ENCODE results near the gene MOAP1.
"Not testable (repeated sequence)": the region's sequence is repeated elsewhere in the genome, so short reads cannot be mapped to it uniquely, and the experiment has no call there.

The MOAP1 gene, protein sequence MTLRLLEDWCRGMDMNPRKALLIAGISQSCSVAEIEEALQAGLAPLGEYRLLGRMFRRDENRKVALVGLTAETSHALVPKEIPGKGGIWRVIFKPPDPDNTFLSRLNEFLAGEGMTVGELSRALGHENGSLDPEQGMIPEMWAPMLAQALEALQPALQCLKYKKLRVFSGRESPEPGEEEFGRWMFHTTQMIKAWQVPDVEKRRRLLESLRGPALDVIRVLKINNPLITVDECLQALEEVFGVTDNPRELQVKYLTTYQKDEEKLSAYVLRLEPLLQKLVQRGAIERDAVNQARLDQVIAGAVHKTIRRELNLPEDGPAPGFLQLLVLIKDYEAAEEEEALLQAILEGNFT

DNA sequence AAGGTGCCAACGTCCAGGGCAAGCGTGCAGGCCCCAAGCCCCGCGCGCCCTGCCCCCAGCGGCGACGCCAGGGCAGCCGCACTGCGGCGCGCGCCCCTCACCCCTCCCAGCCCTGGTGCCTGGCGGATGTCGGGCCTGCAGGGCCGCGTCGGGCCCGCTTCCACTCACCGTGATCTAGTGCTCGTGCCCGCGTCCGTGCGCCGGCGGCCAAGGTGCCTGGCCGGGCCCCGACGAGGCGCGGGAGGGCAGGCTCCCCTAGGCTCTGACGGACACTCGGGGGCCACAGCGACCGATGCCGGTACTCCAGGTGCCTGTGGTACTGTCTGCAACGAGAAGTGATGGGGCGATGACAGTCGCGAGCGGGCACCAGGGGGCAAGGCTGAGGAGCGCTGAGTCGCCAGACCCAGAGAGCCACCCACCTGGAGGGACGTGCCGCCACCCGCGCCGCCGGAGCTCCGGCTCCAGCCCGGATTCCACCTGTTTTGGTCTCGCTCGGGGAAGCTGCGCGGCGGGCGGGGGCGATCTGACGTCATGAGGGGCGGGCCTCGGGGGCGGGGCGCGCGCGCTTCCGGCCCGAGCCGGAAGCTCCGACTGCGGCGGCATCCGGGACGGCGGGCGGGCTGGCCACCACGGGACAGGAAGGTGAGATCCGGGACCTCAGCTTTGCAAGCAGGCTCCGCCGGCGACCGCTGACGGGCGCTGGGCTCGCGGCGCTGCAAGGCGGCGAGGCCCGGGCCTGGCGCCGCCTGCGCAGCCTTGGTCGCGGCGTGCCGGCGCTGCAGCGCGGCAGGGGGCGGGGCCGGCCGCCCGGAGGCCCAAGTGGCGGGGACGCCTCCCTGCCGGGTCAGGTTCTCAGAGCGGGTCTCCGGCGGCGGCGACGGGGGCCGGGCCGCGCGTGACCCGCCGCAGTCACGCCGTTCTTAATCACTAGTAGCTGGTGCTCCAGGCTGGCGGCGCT is at the start of gene MOAP1, which contains the start of gene LYSET:
Gene MOAP1 (minus strand): TSS at position 507 of the 958 bp plus-strand sequence. CDS start 655 bp downstream, outside the sequence.
Gene LYSET (plus strand): TSS at position 927 of the 958 bp plus-strand sequence. CDS start 89 bp downstream, outside the sequence.
- peak; percentile 96 for DNase-seq

DNA sequence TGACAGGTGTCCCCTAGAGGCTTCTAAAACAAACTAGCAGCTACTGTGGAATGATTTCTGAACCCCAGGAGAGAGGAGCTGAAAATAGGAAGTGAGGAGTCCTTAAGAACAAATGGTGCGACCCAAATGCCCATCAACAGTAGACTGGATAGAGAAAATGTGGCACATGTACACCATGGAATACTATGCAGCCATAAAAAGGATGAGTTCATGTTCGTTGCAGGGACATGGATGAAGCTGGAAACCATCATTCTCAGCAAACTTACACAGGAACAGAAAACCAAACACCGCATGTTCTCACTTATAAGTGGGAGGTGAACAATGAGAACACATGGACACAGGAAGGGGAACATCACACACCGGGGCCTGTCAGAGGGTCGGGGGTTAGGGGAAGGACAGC is 48.4 kb upstream of the MOAP1 start:
- not testable (repeated sequence) for DNase-seq

DNA sequence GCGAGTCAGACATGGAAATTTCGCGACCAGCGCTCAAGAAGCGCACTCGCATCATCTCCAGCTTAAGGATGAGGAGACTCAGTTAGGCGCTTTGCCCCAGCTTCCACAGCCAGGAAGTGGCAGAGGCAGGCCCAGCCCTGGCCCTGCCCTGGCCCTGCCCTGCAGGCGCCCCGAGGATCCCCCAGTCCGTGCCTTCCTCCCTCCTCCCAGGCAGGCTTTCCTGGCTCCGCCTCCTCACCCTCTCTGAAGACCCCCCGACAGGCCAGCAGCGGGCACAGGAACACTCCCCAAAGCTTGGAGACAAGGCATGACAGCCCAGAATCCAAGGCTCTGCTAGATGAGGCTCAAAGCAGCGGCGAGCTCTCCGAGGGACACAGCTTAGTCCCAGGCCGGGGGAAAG is 47.5 kb upstream of the MOAP1 start:
- DNase-seq = no peak

DNA sequence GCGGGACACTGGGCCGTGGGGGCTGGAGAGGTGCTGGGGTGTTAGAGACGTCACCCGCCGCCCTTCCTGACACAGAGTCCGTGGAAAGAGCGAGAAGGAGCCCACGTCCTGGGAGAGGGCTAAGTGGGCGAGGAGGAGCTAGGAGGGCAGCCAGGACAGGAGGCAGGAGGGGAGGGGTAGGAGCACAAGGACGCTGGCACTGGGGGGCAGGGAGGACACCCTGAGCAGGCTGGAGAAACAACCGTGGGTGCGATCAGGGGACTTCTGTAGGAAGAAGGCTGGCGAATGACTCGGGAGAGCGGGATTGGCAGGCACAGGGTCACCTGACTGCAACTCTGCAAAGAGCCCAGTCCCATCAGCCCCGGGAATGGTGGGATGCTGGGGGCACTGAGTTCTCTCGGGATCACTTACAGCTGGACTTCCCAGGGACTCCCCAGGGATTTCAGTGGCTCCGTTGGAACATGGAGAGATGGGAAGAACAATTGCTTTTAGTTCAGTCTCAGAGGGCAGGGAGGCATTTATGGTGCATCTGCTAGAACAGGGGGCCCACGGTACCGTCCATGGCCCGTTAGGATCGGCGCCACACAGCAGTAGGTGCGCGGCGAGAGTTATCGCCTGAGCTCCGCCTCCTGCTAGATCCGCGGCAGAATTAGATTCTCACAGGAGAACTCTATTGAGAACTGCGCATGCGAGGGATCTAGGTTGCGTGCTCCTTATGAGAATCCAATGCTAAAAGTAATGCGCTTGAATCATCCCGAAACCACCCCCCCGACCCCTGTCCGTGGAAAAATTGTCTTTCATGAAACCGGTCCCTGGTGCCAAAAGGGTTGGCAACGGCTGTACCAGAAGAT is 46.7 kb upstream of the MOAP1 start:
- no peak for DNase-seq

DNA sequence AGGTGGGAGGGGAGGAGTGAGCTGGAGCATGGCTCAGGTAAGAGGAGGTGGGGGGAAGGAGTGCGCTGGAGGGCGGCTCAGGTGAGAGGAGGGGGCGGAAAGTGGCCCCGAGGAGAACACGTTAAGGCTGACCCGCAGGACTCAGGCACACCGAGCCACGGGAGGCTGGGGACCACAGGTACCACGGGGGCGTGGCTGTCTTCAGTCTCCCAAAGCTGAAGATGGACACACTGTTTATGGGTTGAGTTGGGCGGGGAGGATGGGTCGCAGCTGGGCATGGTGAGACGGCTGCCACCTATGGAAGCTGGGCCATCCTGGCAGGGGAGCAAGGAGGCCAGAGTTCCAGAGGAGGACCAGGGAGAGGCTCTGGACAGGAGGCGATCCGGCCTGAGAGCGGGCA is 45.8 kb upstream of the MOAP1 start:
- no peak for DNase-seq

DNA sequence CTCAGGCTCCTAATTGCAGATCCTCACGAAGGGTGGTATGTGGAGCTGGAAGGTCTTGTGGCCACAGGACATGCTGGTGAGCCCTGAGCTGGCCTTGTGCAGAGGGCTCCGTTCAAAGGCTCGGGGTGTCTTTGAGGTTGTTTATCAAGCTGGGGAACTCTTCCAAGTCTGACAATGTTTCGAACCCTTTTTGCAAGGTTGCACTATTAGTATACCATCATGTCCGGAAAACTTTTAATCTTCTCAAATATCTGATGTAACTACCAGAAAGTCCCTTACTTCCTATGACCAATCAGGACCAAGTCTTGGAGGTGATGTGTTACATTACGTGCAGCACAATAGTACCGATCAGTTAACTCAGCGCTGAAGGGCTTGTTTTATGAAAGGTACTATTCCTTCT is 43.9 kb upstream of the MOAP1 start:
- DNase-seq = no peak

DNA sequence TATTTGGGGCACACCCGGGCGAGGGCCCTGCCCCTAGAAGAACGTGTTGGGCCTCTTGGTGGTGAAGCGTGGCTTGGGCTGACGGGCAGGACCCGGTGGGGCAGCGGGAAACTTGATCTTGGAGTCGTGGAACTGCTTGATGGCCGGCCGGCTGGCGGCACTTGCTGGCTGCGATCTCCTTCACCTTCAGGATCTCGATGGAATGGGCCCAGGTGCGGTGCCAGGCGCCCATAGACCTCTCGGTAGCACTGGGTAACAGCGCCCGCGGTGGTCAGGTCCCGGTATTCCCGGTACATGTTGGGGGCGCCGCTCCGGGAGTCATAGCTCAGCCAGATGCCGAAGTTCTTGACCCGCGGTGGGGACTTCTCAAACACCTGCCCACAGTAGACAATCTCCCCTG is 38.9 kb upstream of the MOAP1 start:
- DNase-seq = no peak

DNA sequence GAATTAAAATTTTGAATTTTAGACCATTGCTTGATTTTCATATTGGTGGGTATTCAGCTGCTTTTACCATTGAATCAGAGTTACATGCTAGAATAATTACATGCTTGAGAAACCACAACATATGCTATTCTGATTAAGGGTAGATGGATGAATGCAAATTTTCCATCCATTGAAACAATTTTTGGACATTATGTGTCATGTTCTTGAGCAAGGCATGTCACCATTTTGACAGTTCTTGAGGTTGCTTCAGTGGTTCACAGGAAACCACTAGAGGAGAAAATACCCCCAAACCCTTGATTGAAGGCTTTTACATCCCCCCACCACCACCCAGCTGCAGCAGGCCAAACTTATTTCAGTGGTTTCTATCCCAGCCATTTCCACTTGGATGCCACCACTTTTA is 35.8 kb upstream of the MOAP1 start:
- no peak for DNase-seq

DNA sequence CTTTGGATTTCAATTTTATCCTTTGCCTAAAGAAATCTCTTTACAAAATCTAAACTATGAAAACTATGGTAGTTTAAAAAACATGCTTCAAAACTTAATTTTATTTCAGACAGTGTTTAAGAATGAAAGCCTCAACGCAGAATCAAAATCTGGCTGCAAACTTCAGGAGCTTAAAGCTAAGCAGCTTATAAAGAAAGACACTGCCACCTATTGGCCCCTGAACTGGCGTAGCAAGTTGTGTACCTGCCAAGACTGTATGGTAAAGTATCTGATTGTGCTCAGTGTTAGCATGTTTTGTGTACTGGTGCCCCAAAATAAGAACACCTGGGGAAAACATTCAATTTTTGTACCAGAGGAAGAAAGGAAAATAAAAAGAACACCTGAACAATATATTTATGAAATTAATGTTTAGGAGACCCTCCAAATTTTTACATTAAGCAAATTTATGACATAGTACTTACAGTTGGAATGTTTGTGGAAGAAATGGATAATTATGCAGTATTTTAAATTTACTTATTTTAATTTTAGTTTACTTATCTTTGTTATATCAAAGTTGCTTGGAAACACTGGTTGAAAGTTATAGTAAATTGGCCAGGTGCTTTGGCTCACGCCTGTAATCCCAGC is 34.5 kb upstream of the MOAP1 start:
- DNase-seq = peak; percentile 75

DNA sequence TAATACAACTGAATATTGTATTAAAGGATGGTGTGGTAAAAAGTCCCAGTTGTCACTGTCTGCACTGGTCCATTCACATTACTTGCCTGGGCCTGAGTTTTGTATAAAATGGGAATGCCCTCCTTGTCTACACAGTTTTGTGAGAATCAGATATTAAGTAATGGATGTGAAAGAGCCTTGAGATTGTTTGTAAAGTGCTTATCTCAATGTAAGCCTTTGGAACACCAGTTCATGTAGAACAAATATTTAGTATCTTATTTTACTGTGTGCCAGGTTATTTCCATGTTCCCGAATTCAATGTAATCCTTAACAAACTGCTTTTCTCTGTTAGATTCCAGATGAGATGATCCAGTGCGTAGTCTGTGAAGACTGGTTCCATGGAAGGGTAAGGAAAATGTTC is 29.9 kb upstream of the MOAP1 start:
- no peak for DNase-seq

DNA sequence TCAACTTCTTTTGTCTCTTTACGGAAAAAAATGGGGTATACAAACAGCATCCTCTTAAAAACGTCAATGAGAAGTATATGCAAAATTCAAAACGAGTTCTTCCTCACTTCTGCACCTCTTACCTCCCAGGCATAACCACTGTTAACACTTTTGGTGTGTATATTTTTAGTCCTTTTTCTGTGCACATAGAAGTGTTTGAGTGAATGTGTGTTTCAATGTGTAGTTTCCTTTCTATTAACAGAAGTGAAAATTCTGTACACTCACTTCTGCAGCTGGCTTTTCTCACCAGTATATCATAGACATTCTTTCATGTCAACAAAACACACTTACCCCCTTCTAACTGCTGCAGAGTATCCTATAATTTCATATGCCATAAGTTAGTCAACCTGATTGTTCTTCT is 27.7 kb upstream of the MOAP1 start:
- no peak for DNase-seq

DNA sequence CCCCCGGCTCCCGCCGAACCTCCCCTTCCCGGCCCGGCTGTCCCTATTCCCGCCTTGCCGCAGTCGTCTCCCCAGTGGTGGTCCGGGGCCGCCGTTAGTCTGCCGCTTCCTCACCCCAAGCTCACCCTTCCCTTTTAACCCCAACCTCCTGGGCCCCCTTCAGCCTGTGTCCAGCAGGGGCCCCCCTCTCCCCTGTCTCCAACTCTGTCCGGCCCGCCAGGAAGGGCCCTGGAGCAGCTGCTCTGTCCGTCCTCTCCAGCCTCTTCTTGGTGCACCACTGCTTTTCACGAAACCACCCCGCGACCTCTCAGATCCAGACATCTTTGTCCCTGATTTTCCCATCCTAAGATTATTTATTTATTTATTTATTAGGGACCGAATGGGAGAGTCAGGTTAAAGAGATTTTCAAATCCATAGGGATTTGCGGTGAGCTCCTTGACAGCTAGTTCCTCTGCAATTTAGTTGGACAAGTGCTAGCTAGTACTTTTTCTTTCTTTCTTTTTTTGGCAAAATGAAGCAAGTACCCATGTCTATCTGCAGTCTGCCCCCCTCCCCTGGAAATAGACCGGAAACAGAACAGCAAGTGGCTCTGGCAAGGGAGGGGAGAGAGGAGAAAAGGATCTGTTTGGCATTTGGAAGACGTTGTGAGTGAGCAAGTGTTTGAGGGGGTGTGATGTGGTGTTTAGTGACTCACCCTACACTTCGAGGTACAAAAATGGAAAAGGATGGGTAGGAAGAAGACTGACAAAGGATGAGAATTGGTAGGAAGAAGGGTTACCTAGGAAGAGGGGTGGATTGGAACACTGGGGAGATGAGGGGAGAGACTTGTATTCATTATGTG is 23.0 kb upstream of the MOAP1 start:
- DNase-seq = no peak

DNA sequence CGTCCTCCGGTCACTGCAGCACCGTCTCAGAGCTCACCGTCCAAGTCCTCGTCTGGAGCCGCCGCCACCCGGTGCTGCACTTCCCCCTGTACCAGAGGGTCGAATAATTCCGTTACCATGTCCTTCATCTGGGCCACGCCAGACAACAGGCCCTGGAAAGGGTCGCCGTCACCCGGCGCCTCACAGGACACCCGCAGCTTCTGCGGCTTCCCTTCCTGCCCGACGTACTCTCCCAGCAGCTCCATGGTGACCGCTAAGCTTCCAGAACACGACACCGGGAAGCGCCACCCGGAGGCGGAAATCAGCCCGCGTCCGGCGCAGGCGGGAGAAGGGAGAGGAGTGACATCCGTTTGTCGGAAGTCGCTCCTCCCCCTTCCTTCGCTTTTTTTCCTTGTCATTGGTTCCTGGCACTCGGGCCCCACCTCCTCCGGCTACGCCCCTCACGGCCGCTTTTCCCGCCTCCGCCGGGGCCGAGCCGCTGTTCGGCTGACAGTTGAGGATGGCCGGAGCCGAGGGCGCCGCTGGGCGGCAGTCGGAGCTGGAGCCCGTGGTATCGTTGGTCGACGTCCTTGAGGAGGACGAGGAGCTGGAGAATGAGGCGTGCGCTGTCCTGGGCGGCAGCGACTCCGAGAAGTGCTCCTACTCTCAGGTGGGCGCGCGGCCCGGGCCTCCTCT is 22.2 kb upstream of the MOAP1 start, which contains the start of the genes GON7 and UBR7:
Gene GON7 (minus strand): TSS at position 273 of the 675 bp plus-strand sequence. CDS start 28 bp downstream, at position 245.
Gene UBR7 (plus strand): TSS at position 464 of the 675 bp plus-strand sequence. CDS start 36 bp downstream, at position 500.
- DNase-seq = peak; percentile 95

DNA sequence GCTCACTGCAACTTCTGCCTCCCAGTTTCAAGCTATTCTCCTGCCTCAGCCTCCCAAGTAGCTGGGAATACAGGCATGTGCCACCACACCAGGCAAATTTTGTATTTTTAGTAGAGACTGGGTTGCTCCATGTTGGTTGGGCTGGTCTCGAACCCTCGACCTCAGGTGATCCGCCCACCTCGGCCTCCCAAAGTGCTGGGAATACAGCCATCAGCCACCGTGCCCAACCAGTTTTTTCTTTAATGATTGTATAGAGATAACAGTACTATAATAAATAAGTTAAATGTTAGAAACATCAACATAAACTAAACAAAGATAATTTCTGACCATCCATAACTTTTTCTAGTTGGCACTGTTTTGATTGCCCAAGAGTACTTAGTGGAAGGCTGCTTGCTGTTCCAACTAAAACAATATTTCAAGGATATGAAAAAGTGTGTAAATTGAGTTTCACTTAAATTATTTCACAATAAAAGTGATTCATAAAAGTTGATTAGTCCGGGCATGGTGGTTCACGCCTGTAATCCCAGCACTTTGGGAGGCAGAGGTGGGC is 16.5 kb upstream of the MOAP1 start:
- DNase-seq = no peak

DNA sequence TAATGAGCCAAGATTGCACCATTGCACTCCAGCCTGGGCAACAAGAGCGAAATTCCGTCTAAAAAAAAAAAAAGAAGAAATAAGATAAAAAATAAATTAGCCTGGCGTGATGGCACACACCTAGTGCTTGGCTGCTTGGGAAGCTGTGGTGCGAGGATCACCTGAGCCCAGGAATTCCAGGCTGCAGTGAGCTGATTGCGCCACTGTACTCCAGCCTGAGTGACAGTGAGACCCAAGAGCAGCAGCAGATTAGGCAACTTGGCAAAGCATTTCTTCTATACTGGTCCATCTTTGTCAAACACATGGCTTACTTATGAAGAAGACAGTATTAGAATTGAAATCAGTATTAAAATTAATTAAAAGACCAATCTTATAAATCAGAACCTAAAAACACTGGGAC is 15.9 kb upstream of the MOAP1 start:
- no peak for DNase-seq

DNA sequence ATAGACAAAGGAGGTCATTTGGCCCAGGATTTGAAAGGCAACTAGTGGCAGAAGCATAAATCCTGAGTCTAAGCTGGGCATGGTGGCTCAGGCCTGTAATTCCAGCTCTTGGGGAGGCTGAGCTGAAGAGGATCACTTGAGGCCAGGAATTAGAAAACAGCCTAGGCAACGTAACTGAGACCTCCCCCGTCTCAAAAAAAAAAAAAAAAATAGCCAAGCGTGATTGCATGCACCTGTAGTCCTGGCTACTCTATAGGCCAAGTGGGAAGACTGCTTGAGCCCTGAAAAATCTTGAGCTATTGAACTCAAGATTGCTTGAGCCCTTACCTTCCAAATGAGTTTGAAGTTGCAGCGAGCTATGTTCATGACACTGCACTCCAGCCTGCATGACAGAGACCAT is 14.3 kb upstream of the MOAP1 start:
- DNase-seq = no peak

DNA sequence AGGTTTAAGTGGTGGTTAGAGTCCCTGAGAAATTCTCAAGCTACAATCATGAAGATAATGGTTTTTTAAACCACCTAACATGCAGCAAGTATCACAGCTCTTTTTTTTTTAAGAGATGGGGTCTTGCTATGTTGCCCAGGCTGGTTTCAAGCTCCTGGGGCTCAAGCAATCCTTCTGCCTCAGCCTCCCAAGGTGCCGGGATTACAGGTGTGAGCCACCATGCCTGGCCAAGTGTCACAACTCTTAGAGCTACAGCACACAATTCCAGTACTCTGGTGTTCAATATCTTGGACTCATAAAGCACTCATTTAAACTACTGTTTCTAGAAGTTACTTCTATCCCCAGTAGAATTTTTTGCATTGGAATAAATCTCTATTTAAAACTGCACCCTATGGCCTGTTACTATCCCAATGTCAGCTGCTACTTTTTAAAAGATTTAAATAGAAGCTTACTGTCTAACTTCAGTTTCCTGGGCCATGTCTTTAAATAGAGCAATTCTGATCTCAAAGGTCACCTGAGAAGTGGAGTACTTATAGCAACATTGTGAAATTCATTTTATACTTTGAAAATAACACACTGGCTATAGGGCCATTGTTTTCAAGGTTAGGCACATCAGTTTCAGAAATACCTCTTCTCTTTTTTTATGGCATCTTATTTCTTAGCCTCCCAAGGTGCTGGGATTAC is 10.8 kb upstream of the MOAP1 start:
- DNase-seq = no peak

DNA sequence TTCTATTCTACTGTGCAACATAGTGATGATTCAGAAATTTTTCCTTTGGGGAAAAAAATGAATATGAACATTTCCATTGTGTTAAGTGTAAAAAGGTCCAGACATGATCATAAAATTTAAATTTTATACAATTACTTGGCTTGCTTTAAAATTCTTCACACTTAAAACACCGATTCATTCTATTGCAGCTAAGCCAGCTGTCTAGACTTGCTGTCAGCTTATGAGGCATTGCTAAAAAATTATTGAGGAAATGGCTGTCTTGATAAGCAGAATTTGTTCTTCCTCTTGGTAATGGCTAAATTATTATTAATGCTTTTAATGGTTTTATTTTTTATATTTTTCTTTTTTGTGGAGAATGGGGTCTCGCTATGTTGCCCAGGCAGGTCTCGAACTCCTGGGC is 2.3 kb upstream of the MOAP1 start:
- DNase-seq = no peak

DNA sequence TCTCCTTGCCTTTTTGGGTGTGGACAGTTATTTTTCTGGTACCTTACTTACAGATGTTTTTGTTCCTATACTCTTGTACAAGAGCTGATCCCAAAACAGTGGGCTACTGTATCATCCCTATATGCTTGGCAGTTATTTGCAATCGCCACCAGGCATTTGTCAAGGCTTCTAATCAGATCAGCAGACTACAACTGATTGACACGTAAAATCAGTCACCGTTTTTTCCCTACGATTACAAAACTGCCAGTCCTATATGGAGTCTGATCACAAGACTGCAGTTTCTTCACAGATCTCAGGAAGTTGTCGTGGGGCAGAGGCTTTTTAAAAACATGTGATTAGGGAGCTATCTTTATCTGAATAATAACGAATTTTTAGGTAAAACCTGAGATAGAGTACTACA is 1.8 kb upstream of the MOAP1 start:
- DNase-seq = no peak

DNA sequence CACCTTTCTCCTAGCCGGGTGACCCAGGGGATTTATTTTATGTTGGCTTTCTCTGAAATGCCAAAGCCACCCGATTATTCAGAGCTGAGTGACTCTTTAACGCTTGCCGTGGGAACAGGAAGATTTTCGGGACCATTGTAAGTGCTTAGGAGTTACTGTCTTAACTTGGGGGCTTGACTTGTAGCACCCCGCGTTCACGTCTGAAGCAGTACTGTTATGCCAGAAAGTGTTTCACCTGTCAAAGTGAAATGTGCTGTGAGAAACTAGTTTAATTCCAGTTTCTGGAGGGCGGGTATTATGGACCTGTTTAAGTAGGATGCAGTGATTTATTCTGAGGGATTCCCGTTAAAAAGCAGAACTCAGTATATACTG is 638 bp upstream of the MOAP1 start:
- no peak for DNase-seq
